HG02588 (cell line): ENCODE data around the gene LYZL6.
"Not testable (repeated sequence)": the region's sequence is repeated elsewhere in the genome, so short reads cannot be mapped to it uniquely, and the experiment has no call there.

Experiments
- ATAC-seq: cut with Tn5 transposase; IDR thresholded peaks from one replicate; pipeline ENCODE4 v1.9.1; 2021; ENCODE audit warnings: mild to moderate bottlenecking, moderate library complexity; ENCODE audit not compliant: unreplicated experiment

LYZL6 gene

DNA sequence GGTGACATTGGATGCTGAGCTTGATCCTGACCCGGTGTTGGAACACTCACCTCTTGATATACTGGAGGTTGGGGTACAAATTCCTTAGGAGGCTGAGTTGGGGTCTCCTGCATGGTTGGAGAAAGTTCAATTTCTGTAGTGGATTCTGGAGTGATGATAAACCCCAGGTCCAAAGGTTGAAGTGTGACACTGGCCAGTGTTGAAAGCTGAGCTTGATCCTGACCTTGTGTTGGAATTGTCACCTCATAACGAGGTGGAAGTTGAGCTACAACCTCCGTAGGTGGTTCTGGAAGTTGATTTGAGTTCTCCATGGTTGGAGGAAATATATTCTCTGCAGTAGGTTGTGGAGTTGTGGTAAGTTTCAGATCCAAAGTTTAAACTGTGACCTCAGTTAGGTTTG is 34.1 kb downstream of the LYZL6 start:
- ATAC-seq, result no peak

- ATAC-seq, result no peak
These were observed 35.8 kb downstream of the LYZL6 start for GRCh38 chr17:35907691-35908090.

DNA sequence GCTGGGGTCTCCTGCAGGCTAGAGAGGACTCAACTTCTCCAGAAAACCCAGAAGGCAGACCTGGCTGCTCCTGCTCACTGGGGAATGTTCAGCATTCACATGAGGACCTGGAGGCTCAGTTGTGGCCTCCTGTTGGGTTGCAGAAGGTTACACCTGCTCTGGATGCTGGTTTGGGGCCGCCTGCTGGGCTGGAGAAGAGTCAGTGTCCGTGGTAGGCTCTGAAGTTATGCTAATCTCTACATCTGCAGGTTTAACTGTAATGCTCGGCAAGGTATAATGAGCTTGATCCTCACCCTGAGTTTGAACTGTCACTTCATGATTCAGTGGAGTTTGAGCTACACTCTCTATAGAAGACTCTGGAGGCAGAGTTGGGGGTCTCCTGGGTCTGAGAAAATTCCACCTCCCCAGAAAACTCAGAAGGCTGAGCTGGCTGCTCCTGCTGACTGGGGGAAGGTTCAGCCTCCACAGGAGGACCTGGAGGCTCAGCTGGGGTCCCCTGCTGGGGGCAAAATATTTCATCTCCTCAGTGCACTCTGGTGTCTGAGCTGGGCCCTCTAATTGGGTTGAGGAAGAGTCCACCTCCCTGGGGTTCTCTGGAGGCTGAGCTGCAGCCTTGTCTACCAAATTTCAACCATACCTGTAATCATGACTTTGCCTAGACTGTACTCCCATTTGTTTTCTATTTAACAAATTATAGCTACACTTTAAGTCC is 36.4 kb downstream of the LYZL6 start:
- no peak for ATAC-seq

GRCh38 chr17:35906191-35906925 is 37.2 kb downstream of the LYZL6 start:
- no peak for ATAC-seq

DNA sequence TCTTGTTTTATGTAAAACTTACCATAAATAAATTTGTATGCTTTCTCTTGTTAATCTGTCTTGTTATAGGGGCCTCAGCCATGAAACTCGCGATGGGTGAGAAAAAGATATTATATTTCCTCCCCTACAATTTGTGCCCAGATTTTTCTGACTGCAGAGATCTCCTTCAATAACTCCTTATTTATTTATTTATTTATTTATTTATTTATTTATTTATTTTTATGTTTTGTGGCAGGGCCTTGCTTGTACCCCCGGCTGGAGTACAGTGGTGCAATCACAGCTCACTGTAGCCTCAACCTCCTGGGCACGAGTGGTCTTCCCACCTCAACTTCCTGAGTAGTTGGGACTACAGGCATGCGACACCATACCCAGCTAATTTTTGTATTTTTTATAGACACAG is 40.1 kb downstream of the LYZL6 start:
- ATAC-seq, result no peak

DNA sequence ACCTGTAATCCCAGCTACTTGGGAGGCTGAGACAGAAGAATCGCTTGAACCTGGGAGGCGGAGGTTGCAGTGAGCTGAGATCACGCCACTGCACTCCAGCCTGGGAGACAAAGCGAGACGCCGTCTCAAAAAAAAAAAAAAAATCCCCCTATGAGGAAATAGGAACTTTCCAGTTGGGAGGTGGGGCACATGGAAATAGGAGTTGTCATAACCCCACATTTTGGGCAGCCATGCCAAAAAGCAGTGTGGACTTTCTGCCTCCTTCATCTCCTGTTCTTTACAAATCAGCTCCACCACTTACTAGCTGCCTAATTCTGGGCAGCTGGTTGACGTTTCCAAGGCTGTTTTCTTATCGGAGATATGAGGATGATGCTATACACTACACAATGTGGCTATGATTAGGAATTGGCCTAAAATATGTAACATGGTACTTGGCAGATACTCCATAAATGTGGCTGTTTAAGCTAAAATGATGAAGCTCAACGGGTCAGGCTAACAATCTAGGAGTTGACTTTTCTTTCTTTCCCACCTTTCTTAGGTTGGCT is 41.8 kb downstream of the LYZL6 start:
- no peak for ATAC-seq

- no peak for ATAC-seq
These were observed 42.6 kb downstream of the LYZL6 start for GRCh38 chr17:35900708-35901480.

DNA sequence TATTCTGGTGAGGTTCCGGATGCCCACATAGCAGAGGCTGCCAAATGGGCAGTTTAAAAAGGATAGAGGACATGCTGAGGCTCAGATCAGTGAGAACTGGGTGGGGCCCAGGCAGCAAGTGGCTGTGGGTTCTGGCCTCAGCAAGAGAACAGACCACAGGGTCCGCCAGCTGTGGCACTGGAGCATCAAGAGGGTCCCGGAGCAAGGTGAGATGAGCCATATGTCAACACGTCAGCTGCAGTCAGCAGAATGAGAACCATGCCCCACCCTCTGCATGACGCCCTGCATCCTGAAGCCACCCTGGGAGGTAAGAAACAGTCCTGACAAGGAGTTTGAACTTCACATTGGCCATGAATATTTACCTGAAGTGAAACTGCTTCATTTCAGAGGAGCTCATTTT is 43.2 kb downstream of the LYZL6 start:
- ATAC-seq, result no peak

DNA sequence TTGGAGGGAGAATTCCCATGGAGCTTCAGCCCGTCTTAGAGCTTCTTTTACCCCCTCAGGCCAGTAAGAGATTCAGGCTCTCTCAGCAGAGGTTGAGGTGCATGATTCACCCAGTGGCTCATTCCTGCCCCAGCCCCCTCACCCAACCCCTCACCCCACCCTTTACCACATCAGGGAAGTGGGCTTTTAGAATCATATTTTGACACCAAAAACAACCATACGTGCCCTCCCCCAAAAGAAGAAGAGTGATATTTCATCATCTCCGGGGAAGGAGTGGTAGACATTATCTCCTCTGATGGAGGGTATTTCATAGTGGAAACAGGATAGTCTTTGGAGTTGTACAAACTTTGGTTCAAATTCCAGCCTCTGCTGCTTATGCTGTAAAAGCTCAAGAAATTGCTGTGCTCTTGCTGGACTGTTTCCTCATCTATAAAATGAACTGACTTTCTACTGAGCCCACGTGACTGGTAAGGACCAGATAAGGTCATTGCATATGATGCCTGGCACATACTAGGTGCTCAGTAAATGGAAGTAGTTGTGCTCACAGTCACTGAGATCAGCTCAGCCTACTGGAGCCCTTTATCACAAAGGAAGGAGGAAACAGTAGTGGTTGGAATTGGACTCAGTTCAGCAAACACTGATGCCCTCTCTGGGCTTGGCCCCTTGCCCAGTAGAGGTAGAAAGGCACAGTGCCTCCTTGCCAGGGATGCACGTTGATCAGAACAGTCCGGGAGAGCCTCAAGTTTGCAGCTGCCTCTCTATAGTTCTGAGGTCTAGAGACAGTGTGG is 45.0 kb downstream of the LYZL6 start:
- no peak for ATAC-seq

DNA sequence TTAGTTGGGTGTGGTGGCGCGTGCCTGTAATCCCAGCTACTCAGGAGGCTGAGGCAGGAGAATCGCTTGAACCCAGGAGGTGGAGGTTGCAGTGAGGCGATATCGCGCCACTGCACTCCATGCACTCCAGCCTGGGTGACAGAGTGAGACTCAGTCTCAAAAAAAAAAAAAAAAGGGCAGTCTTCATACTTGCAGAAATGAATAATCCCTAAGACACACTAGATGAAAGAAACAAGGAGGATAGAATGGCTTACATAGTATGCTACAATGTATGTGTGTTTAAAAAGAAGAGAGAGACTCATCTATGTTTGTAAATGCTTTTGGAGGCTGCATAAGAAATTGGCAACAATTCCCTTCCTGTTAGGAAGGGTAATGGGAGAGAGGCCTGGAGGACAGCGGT is 45.7 kb downstream of the LYZL6 start:
- not testable (repeated sequence) for ATAC-seq

GRCh38 chr17:35895636-35896587 is 47.6 kb downstream of the LYZL6 start:
- no peak for ATAC-seq

DNA sequence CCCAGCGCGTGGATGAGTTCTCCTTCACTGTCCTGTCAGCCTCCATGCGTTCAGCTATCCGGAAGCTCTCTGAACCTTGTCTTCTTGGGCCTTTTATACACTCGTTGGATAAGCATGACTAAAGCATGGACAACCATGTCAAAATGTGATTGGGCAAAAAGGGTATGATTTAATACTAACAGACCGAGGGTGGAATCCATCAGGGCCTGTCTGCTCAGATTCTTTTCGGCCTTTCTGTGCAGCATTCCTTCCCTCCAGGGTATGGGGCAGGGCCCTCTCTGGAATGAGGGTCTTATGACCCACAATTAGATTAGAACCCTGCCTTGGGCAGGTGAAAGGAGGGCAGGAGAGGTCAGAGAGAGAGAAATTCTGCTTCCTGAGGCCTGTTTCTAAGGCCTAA is 49.3 kb downstream of the LYZL6 start:
- no peak for ATAC-seq

GRCh38 chr17:35893751-35894150 is 49.8 kb downstream of the LYZL6 start:
- no peak for ATAC-seq

GRCh38 chr17:35892091-35893035 is 51.1 kb downstream of the LYZL6 start:
- no peak for ATAC-seq

GRCh38 chr17:35891269-35891668 is 52.2 kb downstream of the LYZL6 start:
- no peak for ATAC-seq

DNA sequence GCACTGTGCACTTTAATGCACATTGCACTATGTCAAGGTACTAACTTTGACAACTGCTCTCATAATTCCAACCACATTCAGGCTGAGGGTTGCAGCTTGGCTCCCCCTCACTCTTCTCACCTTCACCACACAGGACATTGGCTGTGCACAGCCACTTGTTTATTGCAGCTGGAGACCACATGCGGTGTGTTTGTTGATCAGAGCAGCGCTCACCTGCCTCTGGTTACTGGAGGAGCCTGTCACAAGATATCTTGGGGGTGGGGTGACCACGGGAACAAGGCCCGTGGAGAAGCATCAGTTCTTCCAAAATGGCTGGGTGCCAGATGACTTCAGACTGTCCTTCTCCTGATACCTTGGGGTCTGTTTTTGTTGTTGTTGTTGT is 52.7 kb downstream of the LYZL6 start:
- ATAC-seq, result no peak

DNA sequence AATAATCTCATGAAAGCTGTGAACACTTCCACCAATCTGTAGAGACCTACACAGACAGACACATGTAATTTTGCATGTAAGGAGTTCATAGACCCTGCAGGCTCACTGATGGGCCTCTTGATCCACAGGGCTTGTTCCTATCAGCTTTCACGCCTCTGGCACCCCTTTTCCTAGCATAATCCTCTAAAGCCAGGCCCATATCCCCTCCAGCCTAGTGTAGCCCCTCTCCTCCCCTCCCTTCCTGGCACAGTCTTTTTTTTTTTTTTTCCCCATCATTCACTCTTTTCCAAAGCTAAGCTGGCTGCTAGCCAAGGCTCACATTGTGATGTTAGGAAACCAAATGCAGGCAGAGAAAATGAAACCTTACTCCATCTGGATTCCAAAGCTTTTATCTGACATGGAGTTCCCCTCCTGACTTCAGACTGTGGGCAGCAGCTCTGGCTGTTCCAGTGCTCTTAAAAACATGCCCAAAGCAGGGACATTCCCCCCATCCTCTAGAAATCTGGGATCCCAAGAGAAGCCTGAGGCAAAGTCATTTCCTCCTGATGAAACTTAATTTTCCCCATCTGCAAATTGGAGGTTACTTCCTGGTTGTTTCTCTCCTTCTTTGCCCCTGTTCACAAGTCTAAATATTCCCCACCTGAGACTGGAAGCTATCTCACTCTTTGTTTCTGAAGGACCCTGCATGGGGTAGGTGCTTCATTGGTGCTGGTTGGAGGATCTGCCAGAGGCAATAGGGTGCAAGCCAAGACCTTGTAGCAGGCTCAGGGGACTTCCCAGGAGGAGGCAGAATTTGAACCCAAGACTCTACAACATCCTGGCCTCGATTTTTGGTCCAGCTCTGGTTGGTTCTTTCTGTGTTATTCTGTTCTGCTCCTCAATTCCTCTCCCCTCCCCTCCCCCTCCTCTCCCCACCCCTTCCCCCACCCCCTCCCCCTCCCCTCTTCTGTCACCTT is 53.4 kb downstream of the LYZL6 start:
- no peak for ATAC-seq
